Caco-2 (cell line): ENCODE results near the gene MTHFD1L. TPM values are rescaled to one million over a fixed set of nuclear protein-coding genes. Genes with fewer than 3 reads are reported as not detected.

ENCODE experiments used
- BruUV-seq: library from RNA; stranded (reverse); fragments of 400-500 nt; replicated peaks from 2 replicates; lab custom pipeline; 2021; lab: Mats Ljungman, UMichigan
- CTCF ChIA-PET: fragments of 300-600 bp; sonication (Branson Sonifier 250); formaldehyde crosslinking; loops from one replicate; lab custom pipeline; 2022; ENCODE audit warnings: antibody characterized with exemption; lab: Charles Lee
- POLR2A ChIA-PET: fragments of 300-600 bp; sonication (Branson Sonifier 250); formaldehyde crosslinking; loops from one replicate; lab custom pipeline; 2022; ENCODE audit warnings: antibody characterized with exemption; lab: Charles Lee
- DNase-seq, 2 experiments: peaks; one replicate each; pipeline versions ENCODE4 v3.0.0 to v3.0.0-alpha.2; 2020 to 2022
- H3K27me3 ChIP-seq: replicated peaks from 2 replicates; pipeline ENCODE4 v1.6.0; 2011; ENCODE audit warnings: low read length; ENCODE audit not compliant: control insufficient read depth, insufficient read depth
- H3K36me3 ChIP-seq: 2 replicates; pipeline ENCODE4 v1.5.1; 2011; ENCODE audit warnings: low read length; ENCODE audit not compliant: control insufficient read depth, insufficient read depth
- H3K4me1 ChIP-seq: fragments of 250-450 bp; sonication (Bioruptor Pico); 2 replicates; pipeline ENCODE4 v1.5.1; 2020; ENCODE audit warnings: mild to moderate bottlenecking
- H3K4me3 ChIP-seq: 2 replicates; pipeline ENCODE4 v1.5.1; 2011; ENCODE audit warnings: low read depth, mild to moderate bottlenecking, control low read depth, low read length
- H3K9me3 ChIP-seq: fragments of 250-450 bp; sonication (Bioruptor Pico); 2 replicates; pipeline ENCODE4 v1.5.1; 2020; ENCODE audit warnings: mild to moderate bottlenecking, moderate library complexity
- H3K27ac Mint-ChIP-seq: one replicate; pipeline ENCODE4 v1.8.0; 2022; ENCODE audit warnings: mixed read lengths; ENCODE audit not compliant: unreplicated experiment
- H3K27me3 Mint-ChIP-seq: one replicate; pipeline ENCODE4 v1.8.0; 2022; ENCODE audit warnings: mixed read lengths; ENCODE audit not compliant: insufficient read depth, unreplicated experiment
- H3K36me3 Mint-ChIP-seq: one replicate; pipeline ENCODE4 v1.8.0; 2022; ENCODE audit warnings: mild to moderate bottlenecking, mixed read lengths; ENCODE audit not compliant: insufficient read depth, unreplicated experiment
- H3K4me1 Mint-ChIP-seq: one replicate; pipeline ENCODE4 v1.8.0; 2022; ENCODE audit warnings: low read depth, mixed read lengths; ENCODE audit not compliant: unreplicated experiment
- H3K4me3 Mint-ChIP-seq: one replicate; pipeline ENCODE4 v1.8.0; 2022; ENCODE audit warnings: mild to moderate bottlenecking, moderate library complexity, mixed read lengths; ENCODE audit not compliant: unreplicated experiment
- H3K9me3 Mint-ChIP-seq: one replicate; pipeline ENCODE4 v1.8.0; 2022; ENCODE audit warnings: mixed read lengths; ENCODE audit not compliant: unreplicated experiment
- CTCF ChIP-seq, 2 experiments: fragments of 200-600 bp in 1 of 2; IDR thresholded peaks; 1 replicate in 1 of 2; 2 replicates in 1 of 2; pipeline versions ENCODE4 v1.5.1 to v1.8.0; 2011 to 2022; ENCODE audit warnings: antibody characterized with exemption in 1 of 2, control low read depth in 1 of 2, inconsistent platforms in 1 of 2, low read depth in 1 of 2, low read length in 1 of 2, mild to moderate bottlenecking in 1 of 2, moderate library complexity in 1 of 2; ENCODE audit not compliant: insufficient read depth in 1 of 2, severe bottlenecking in 1 of 2, unreplicated experiment in 1 of 2
- intact Hi-C: fragments of 100-400 bp; cut with micrococcal nuclease; formaldehyde crosslinking; loops from one replicate; pipeline ENCODE4 v1.10.0; 2022; ENCODE audit not compliant: unreplicated experiment
- total RNA-seq: library from RNA; stranded (reverse); gene quantifications from 2 replicates; pipeline ENCODE4 v1.2.3, GENCODE V29; 2022

MTHFD1L gene
- total RNA-seq, 1 experiment from 2014 or later: 102 TPM

GRCh38 chr6:150894935-150895552 is 29.5 kb downstream of the MTHFD1L start:
- Mint-ChIP-seq H3K4me3 (no peak overlapping the region), H3K4me1 (no peaks in the 10 kb centered on the region), H3K27me3 (no peaks in the 10 kb centered on the region), H3K27ac (no peak overlapping the region), H3K9me3 (no peaks in the 10 kb centered on the region), H3K36me3 (peaks cover 62% of the 10 kb centered on the region)
- intact Hi-C loops: no loop called here
- no peaks in the 10 kb centered on the region for H3K27me3 ChIP-seq
- H3K4me3 ChIP-seq: no peak overlapping the region
- ChIA-PET CTCF (interaction anchor here (1.2 kb wide), 1 partner anchor 429 kb away, joined by 3 read pairs; no protein-coding TSS in a partner anchor), POLR2A (no interaction called here)
- no peaks in the 10 kb centered on the region for H3K4me1 ChIP-seq
- no peaks in the 10 kb centered on the region for H3K36me3 ChIP-seq
- peak in 1 of 2 experiments; percentile 22 for TF ChIP-seq CTCF (IDR thresholded peaks at IDR 0.05; ENCODE audit: insufficient read depth in 1 of 2, low read depth in 1 of 2, low read length in 1 of 2, severe bottlenecking in 1 of 2, unreplicated experiment in 1 of 2)
- H3K9me3 ChIP-seq: no peaks in the 10 kb centered on the region
- BruUV-seq: no TSS peak
- peak in 1 of 2 experiments; percentile 11 for DNase-seq

DNA sequence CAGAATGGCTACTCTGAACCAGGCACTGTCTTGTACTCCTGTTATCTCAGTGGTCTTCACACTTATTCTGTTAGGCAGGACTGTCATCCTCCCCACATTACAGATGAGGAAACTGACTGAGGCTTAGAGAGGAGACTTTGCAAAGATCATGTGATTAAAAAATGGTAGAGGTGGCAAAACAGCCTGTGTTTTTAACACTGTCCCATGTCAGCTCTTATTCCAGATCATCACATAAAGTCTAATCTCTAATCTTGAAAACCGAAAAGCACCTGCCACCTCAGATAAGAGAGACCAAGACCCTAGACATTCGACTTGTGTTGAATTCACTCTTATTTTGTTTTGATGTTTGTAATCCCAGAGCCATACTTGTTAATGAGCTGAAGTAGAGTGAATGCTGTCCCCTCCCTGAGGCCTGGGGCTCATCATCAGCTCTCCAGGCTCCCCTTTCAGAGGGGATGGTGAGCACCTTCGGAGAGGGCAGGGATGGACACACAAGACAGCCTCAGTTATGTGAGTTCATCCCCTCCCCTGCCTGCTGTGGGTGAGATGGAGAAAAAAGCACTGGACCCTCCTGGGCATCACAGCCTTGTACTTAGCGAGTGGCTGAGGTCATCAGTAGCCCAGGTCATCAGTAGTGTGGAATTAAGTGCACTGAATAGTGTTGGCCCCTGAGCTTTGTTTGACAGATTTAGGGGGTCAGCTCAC is 30.6 kb downstream of the MTHFD1L start:
- H3K4me3 ChIP-seq: no peak overlapping the region
- Mint-ChIP-seq H3K9me3 (no peaks in the 10 kb centered on the region), H3K27ac (no peak overlapping the region), H3K27me3 (no peaks in the 10 kb centered on the region), H3K36me3 (peaks cover 65% of the 10 kb centered on the region), H3K4me3 (no peak overlapping the region), H3K4me1 (peaks cover 5% of the 10 kb centered on the region)
- ChIA-PET POLR2A (no interaction called here), CTCF (interaction anchor here (1.2 kb wide), 1 partner anchor 428 kb away, joined by 3 read pairs; no protein-coding TSS in a partner anchor)
- no peaks in the 10 kb centered on the region for H3K36me3 ChIP-seq
- no TSS peak for BruUV-seq
- TF ChIP-seq CTCF (IDR thresholded peaks at IDR 0.05; ENCODE audit: insufficient read depth in 1 of 2, low read depth in 1 of 2, low read length in 1 of 2, severe bottlenecking in 1 of 2, unreplicated experiment in 1 of 2): no peak
- intact Hi-C loops: no loop called here
- H3K27me3 ChIP-seq: no peaks in the 10 kb centered on the region
- no peaks in the 10 kb centered on the region for H3K4me1 ChIP-seq
- no peaks in the 10 kb centered on the region for H3K9me3 ChIP-seq
- DNase-seq: no peak

DNA sequence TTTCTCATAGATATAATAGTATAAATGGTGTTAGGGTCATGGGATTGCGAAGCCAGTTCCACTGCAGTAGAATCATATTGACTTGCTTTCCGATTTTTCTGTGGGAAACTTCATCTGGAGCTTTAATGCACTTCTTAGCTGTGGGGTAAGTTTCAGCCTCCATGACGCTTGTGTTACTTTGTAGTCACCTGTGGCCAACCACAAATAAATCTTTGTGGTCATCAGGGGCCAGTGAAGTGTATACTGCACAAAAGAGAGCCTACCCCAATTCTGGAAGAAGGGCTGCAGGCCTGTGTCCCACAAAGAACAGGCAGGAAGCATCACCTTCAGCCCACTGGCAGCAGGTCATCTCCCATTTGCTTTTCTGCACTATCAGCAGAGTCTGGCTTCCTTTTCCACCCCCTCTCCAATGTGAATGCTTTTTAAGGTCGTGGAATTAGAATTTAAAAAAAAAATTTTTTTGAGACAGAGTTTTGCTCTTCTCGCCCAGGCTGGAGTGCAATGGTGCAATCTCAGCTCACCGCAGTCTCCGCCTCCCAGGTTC is 32.0 kb downstream of the MTHFD1L start:
- intact Hi-C loops: no loop called here
- no peak for DNase-seq
- ChIA-PET CTCF (no interaction called here), POLR2A (no interaction called here)
- Mint-ChIP-seq H3K4me1 (peaks cover 11% of the 10 kb centered on the region), H3K27me3 (no peaks in the 10 kb centered on the region), H3K36me3 (peaks cover 65% of the 10 kb centered on the region), H3K9me3 (no peaks in the 10 kb centered on the region), H3K27ac (no peak overlapping the region), H3K4me3 (no peak overlapping the region)
- Histone ChIP-seq H3K4me3 (no peak overlapping the region), H3K27me3 (no peaks in the 10 kb centered on the region), H3K4me1 (no peaks in the 10 kb centered on the region), H3K9me3 (no peaks in the 10 kb centered on the region), H3K36me3 (no peaks in the 10 kb centered on the region)
- no peak for TF ChIP-seq CTCF (IDR thresholded peaks at IDR 0.05; ENCODE audit: insufficient read depth in 1 of 2, low read depth in 1 of 2, low read length in 1 of 2, severe bottlenecking in 1 of 2, unreplicated experiment in 1 of 2)
- BruUV-seq: no TSS peak
